HCT116 (cell line): ENCODE data around the gene CHD2.

Experiments
- EZH2phosphoT487 ChIP-seq: fragments of 200-600 bp; IDR thresholded peaks from 2 replicates; pipeline ENCODE4 v1.6.1; 2018; ENCODE audit warnings: antibody characterized with exemption, borderline replicate concordance
- JUND ChIP-seq: IDR thresholded peaks from 2 replicates; pipeline ENCODE4 v1.6.1; 2012
- POLR2A ChIP-seq: IDR thresholded peaks from 2 replicates; pipeline ENCODE4 v1.7.0; 2011; ENCODE audit warnings: borderline replicate concordance; ENCODE audit not compliant: insufficient read depth, insufficient read length; ENCODE audit errors: extremely low read depth
- POLR2AphosphoS5 ChIP-seq: IDR thresholded peaks from 2 replicates; pipeline ENCODE4 v1.6.1; 2011; ENCODE audit warnings: mild to moderate bottlenecking, low read depth, low read length, moderate library complexity
- RAD21 ChIP-seq: IDR thresholded peaks from 2 replicates; pipeline ENCODE4 v1.6.1; 2012; ENCODE audit warnings: low read depth, mild to moderate bottlenecking
- REST ChIP-seq: IDR thresholded peaks from 2 replicates; pipeline ENCODE4 v1.6.1; 2012; ENCODE audit warnings: low read depth
- SP1 ChIP-seq: IDR thresholded peaks from 2 replicates; pipeline ENCODE4 v1.6.1; 2012; ENCODE audit warnings: low read depth
- YY1 ChIP-seq: IDR thresholded peaks from 2 replicates; pipeline ENCODE4 v1.6.1; 2011; ENCODE audit warnings: low read length, low read depth, moderate library complexity, mild to moderate bottlenecking; ENCODE audit not compliant: insufficient replicate concordance; ENCODE audit errors: extremely low read depth
- ZNF274 ChIP-seq: fragments of 200-500 bp; sonication (Bioruptor generic); IDR thresholded peaks from 2 replicates; pipeline ENCODE4 v1.6.1; 2014; ENCODE audit warnings: mild to moderate bottlenecking, low read depth, low read length, inconsistent platforms
- TF ChIP-seq, protein P1 (sequence below), 3 experiments: fragments of 200-600 bp in 1 of 3; sonication (generic) in 1 of 3; IDR thresholded peaks in 2 of 3; conservative IDR thresholded peaks in 1 of 3; 2 replicates each; pipeline ENCODE4 v1.5.1; 2012 to 2017; ENCODE audit warnings: low read depth in 2 of 3, low read length in 2 of 3, antibody characterized with exemption in 1 of 3, borderline replicate concordance in 1 of 3, control low read depth in 1 of 3, mild to moderate bottlenecking in 1 of 3, mixed read lengths in 1 of 3, mixed run types in 1 of 3, moderate library complexity in 1 of 3; ENCODE audit not compliant: insufficient read depth in 1 of 3

DNA sequence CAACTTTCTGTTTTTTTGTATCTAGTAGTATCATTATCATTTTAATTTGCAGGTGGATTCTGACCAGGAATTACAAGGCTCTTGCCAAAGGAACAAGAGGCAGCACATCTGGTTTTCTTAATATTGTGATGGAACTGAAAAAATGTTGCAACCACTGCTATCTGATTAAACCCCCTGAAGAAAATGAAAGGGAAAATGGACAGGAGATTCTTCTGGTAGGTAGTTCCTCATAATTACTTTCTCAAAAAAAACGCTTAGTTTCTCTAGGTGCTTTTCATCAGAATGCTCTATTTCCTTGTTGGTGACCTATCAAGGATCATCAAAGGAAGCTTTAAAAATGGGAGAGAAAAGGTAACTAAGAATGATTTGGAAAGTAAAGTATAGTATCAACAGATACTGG, 71.6 kb downstream of the CHD2 start:
- TF ChIP-seq EZH2phosphoT487 (no peak), POLR2A (no peak), REST (no peak), YY1 (no peak), JUND (no peak), SP1 (no peak), ZNF274 (no peak), RAD21 (no peak), POLR2AphosphoS5 (no peak)
- TF ChIP-seq, protein P1, sequence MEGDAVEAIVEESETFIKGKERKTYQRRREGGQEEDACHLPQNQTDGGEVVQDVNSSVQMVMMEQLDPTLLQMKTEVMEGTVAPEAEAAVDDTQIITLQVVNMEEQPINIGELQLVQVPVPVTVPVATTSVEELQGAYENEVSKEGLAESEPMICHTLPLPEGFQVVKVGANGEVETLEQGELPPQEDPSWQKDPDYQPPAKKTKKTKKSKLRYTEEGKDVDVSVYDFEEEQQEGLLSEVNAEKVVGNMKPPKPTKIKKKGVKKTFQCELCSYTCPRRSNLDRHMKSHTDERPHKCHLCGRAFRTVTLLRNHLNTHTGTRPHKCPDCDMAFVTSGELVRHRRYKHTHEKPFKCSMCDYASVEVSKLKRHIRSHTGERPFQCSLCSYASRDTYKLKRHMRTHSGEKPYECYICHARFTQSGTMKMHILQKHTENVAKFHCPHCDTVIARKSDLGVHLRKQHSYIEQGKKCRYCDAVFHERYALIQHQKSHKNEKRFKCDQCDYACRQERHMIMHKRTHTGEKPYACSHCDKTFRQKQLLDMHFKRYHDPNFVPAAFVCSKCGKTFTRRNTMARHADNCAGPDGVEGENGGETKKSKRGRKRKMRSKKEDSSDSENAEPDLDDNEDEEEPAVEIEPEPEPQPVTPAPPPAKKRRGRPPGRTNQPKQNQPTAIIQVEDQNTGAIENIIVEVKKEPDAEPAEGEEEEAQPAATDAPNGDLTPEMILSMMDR (IDR thresholded peaks at IDR 0.05 in 2 of 3, conservative IDR thresholded peaks at IDR 0.05 in 1 of 3; ENCODE audit: borderline replicate concordance in 1 of 3, insufficient read depth in 1 of 3, low read depth in 2 of 3, low read length in 2 of 3), result no peak
